PC-3 (cell line): ENCODE measurements around the gene BACE2.

ENCODE experiments used
- CTCF ChIP-seq: fragments of 300-600 bp; sonication (generic); conservative IDR thresholded peaks from 2 replicates; pipeline ENCODE4 v1.5.1; 2017; ENCODE audit warnings: antibody characterized with exemption, low read depth, mild to moderate bottlenecking, low read length
- EZH2 ChIP-seq: fragments of 300-600 bp; sonication (generic); IDR thresholded peaks from one replicate; pipeline ENCODE4 v1.6.1; 2017; ENCODE audit warnings: antibody characterized with exemption, mild to moderate bottlenecking, low read length; ENCODE audit not compliant: unreplicated experiment

GRCh38 chr21:41318218-41318617 is 150.3 kb downstream of the BACE2 start:
- TF ChIP-seq EZH2 = no peak
- no peak for TF ChIP-seq CTCF
